B cell (primary cell): Measurements from ENCODE around the gene DLK2. TPM values are rescaled to one million over a fixed set of nuclear protein-coding genes. Genes with fewer than 3 reads are reported as not detected.

ENCODE experiments used
- ATAC-seq: fragments of 200-7000 bp; cut with Tn5 transposase; one replicate; pipeline ENCODE4 v1.10.0; 2021; ENCODE audit warnings: low read depth, mild to moderate bottlenecking, moderate number of reproducible peaks, moderate library complexity
- CTCF ChIA-PET: fragments of 350-600 bp; sonication (Branson Sonifier 250); formaldehyde crosslinking; loops from one replicate; lab custom pipeline; 2021; ENCODE audit warnings: antibody characterized with exemption, inconsistent platforms; lab: Charles Lee
- POLR2A ChIA-PET: fragments of 350-600 bp; sonication (Branson Sonifier 250); formaldehyde crosslinking; loops from one replicate; lab custom pipeline; 2021; ENCODE audit warnings: antibody characterized with exemption; lab: Charles Lee
- DNase-seq: peaks from one replicate; pipeline ENCODE4 v3.0.0; 2013
- H2AFZ ChIP-seq: 2 replicates; pipeline ENCODE4 v1.6.1; 2012; ENCODE audit warnings: mild to moderate bottlenecking, low read depth, low read length; ENCODE audit not compliant: insufficient read depth, poor library complexity, severe bottlenecking
- H3K27ac ChIP-seq, 2 donors: 1 replicate in 1 of 2; 2 replicates in 1 of 2; pipeline ENCODE4 v1.5.1; 2012 to 2013; ENCODE audit warnings: low read length in 2 of 2, mild to moderate bottlenecking in 2 of 2, moderate library complexity in 1 of 2
- H3K27me3 ChIP-seq, 4 experiments: fragments of 200-600 bp in 1 of 4; sonication (generic) in 1 of 4; replicated peaks in 1 of 4; 1 replicate in 2 of 4; 2 replicates in 2 of 4; pipeline versions ENCODE4 v1.6.1 to v1.7.0; 2013 to 2016; ENCODE audit warnings: low read length in 3 of 4, mild to moderate bottlenecking in 2 of 4, mixed read lengths in 1 of 4, moderate library complexity in 1 of 4; ENCODE audit not compliant: insufficient read depth in 4 of 4, control insufficient read depth in 3 of 4; ENCODE audit errors: control extremely low read depth in 1 of 4
- H3K36me3 ChIP-seq, 2 experiments: replicated peaks in 1 of 2; 1 replicate in 1 of 2; 2 replicates in 1 of 2; pipeline versions ENCODE4 v1.6.1 to v1.7.1; 2013; ENCODE audit warnings: low read length in 1 of 2; ENCODE audit not compliant: insufficient read depth in 2 of 2, control insufficient read depth in 1 of 2; ENCODE audit errors: control extremely low read depth in 1 of 2, extremely low read depth in 1 of 2
- H3K4me1 ChIP-seq, 2 donors: fragments of 200-600 bp in 1 of 2; sonication (generic) in 1 of 2; 1 replicate in 1 of 2; 2 replicates in 1 of 2; pipeline versions ENCODE4 v1.5.1 to v1.6.1; 2013 to 2017; ENCODE audit warnings: low read length in 2 of 2; ENCODE audit not compliant: control insufficient read depth in 2 of 2, insufficient read depth in 2 of 2
- H3K4me2 ChIP-seq: replicated peaks from 2 replicates; pipeline ENCODE3; 2012; ENCODE audit warnings: mild to moderate bottlenecking, low read depth, low read length; ENCODE audit not compliant: poor library complexity, severe bottlenecking
- H3K4me3 ChIP-seq, 5 experiments: fragments of 200-600 bp in 1 of 5; sonication (generic) in 1 of 5; 1 replicate in 3 of 5; 2 replicates in 2 of 5; pipeline versions ENCODE4 v1.5.1 to v1.7.0; 2011 to 2016; ENCODE audit warnings: low read length in 4 of 5, mild to moderate bottlenecking in 4 of 5, low read depth in 2 of 5, control low read depth in 1 of 5, moderate library complexity in 1 of 5; ENCODE audit not compliant: insufficient read depth in 1 of 5; ENCODE audit errors: control extremely low read depth in 1 of 5, extremely low read depth in 1 of 5
- H3K79me2 ChIP-seq: fragments of 200-600 bp; sonication (generic); one replicate; pipeline ENCODE4 v1.6.0; 2016; ENCODE audit warnings: low read length; ENCODE audit not compliant: control insufficient read depth, insufficient read depth
- H3K9ac ChIP-seq: fragments of 200-600 bp; sonication (generic); 2 replicates; pipeline ENCODE4 v1.6.1; 2017; ENCODE audit warnings: mild to moderate bottlenecking, low read length, moderate library complexity
- H3K9me3 ChIP-seq, 3 donors: one replicate each; pipeline versions ENCODE4 v1.6.1 to v1.7.1; 2013; ENCODE audit warnings: low read length in 2 of 3; ENCODE audit not compliant: control insufficient read depth in 2 of 3, insufficient read depth in 1 of 3; ENCODE audit errors: control extremely low read depth in 1 of 3
- H4K20me1 ChIP-seq: 2 replicates; pipeline ENCODE4 v1.6.0; 2012; ENCODE audit warnings: mild to moderate bottlenecking, low read length; ENCODE audit not compliant: insufficient read depth, control insufficient read depth, poor library complexity, severe bottlenecking
- H3K27ac Mint-ChIP-seq: one replicate; pipeline ENCODE4 v1.8.0; 2021; ENCODE audit warnings: mixed read lengths
- H3K27me3 Mint-ChIP-seq: one replicate; pipeline ENCODE4 v1.8.0; 2021; ENCODE audit warnings: mixed read lengths
- H3K4me1 Mint-ChIP-seq: one replicate; pipeline ENCODE4 v1.8.0; 2021; ENCODE audit warnings: mixed read lengths
- H3K4me3 Mint-ChIP-seq: one replicate; pipeline ENCODE4 v1.8.0; 2021; ENCODE audit warnings: mixed read lengths
- H3K9me3 Mint-ChIP-seq: one replicate; pipeline ENCODE4 v1.8.0; 2022; ENCODE audit warnings: mixed read lengths; ENCODE audit not compliant: insufficient read depth
- EZH2 ChIP-seq: IDR thresholded peaks from 2 replicates; pipeline ENCODE4 v1.6.1; 2012; ENCODE audit warnings: borderline replicate concordance, low read depth, mild to moderate bottlenecking, moderate library complexity, low read length; ENCODE audit not compliant: insufficient read depth, poor library complexity, severe bottlenecking
- WGBS: methylation state at CpG from one replicate; pipeline ENCODE4 v1.1.5; 2013; ENCODE audit warnings: missing lambda C conversion rate; ENCODE audit not compliant: insufficient coverage; 5-methylcytosine and 5-hydroxymethylcytosine counted together
- intact Hi-C: fragments of 100-400 bp; cut with micrococcal nuclease; formaldehyde crosslinking; loops from one replicate; pipeline ENCODE4 v1.10.0; 2022
- polyA plus RNA-seq: library from polyadenylated mRNA; depleted of rRNA; stranded (reverse); fragments of >200 nt; gene quantifications from 2 replicates; pipeline ENCODE4 v1.2.3, GENCODE V29; 2012
- total RNA-seq, 2 donors: library from RNA; stranded (reverse); fragments of 120-200 nt in 1 of 2; gene quantifications; 1 replicate in 1 of 2; 2 replicates in 1 of 2; pipeline versions ENCODE4 v1.2.3 to v1.2.4, GENCODE V29; 2013 to 2022
- TF ChIP-seq, protein P1 (sequence below): fragments of 200-600 bp; IDR thresholded peaks from one replicate; pipeline ENCODE4 v1.8.0; 2022; ENCODE audit warnings: antibody characterized with exemption, mild to moderate bottlenecking

The DLK2 gene
- total and polyA plus RNA-seq, 2 donors (not counting 1 experiment from before 2014, with no cell fraction given): 0.34 TPM; not detected in 1

GRCh38 chr6:43477235-43478007 is 22.1 kb upstream of the DLK2 start, which contains the start of gene TJAP1:
Gene TJAP1 (plus strand): TSS chr6:43477570. CDS start chr6:43499002, 21,432 bp downstream.
- H3K4me2 ChIP-seq: peak within 1 kb of the TSS; percentile 80
- no peaks in the 10 kb centered on the region for H3K27me3 ChIP-seq
- CTCF ChIA-PET: interaction anchor here (0.5 to 1.6 kb wide), 6 partner anchors 22 to 1968 kb away, joined by 3 to 7 read pairs (median 4); partner anchors contain the start of gene DLK2
- TF ChIP-seq, protein P1, sequence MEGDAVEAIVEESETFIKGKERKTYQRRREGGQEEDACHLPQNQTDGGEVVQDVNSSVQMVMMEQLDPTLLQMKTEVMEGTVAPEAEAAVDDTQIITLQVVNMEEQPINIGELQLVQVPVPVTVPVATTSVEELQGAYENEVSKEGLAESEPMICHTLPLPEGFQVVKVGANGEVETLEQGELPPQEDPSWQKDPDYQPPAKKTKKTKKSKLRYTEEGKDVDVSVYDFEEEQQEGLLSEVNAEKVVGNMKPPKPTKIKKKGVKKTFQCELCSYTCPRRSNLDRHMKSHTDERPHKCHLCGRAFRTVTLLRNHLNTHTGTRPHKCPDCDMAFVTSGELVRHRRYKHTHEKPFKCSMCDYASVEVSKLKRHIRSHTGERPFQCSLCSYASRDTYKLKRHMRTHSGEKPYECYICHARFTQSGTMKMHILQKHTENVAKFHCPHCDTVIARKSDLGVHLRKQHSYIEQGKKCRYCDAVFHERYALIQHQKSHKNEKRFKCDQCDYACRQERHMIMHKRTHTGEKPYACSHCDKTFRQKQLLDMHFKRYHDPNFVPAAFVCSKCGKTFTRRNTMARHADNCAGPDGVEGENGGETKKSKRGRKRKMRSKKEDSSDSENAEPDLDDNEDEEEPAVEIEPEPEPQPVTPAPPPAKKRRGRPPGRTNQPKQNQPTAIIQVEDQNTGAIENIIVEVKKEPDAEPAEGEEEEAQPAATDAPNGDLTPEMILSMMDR: no peak
- TF ChIP-seq EZH2: no peak
- Mint-ChIP-seq H3K27me3 (no peaks in the 10 kb centered on the region), H3K9me3 (no peaks in the 10 kb centered on the region), H3K4me3 (peak within 1 kb of the TSS; percentile 96), H3K4me1 (peaks cover 41% of the 10 kb centered on the region), H3K27ac (peak within 1 kb of the TSS; percentile 98)
- peak within 1 kb of the TSS; percentile 87 for H2AFZ ChIP-seq
- H3K4me1 ChIP-seq: peaks cover 14 to 22% of the 10 kb centered on the region in 2 donors
- no peaks in the 10 kb centered on the region for H3K9me3 ChIP-seq
- peak within 1 kb of the TSS; percentile 79 to 97 for H3K27ac ChIP-seq
- H3K9ac ChIP-seq: peak within 1 kb of the TSS; percentile 95
- H3K4me3 ChIP-seq: peak within 1 kb of the TSS; percentile 51 to 81 (median 71)
- WGBS: 0% methylated on average over 29 of the region's 34 CpGs
- H3K36me3 ChIP-seq: no peaks in the 10 kb centered on the region
- DNase-seq (peak; percentile 94), ATAC-seq (peak; percentile 100)
- H3K79me2 ChIP-seq: peaks cover 68% of the 10 kb centered on the region
- POLR2A ChIA-PET: interaction anchor here (0.6 to 1.7 kb wide), 10 partner anchors 19 to 253 kb away, joined by 3 to 8 read pairs (median 5); partner anchors contain the start of gene LRRC73
- peaks cover 6% of the 10 kb centered on the region for H4K20me1 ChIP-seq
- intact Hi-C loops: loop anchor here (1.0 to 2.0 kb wide), 8 partner anchors 23 to 306 kb away; partner anchors contain the start of genes ABCC10, CUL9, DLK2 and LRRC73
